ENCODE data around the gene SCGB1D2. TPM values are rescaled to one million over a fixed set of nuclear protein-coding genes. Genes with fewer than 3 reads are reported as not detected.

The SCGB1D2 gene
- total RNA-seq, 4 donors from 2014 or later = not detected

- no peaks in the 10 kb centered on the region for H3K4me1 ChIP-seq
- 69 to 76% methylated on average over 6 of the region's 6 CpGs for WGBS, 2 donors
- TF ChIP-seq POLR2A (IDR thresholded peaks at IDR 0.05) (no peak), EP300 (IDR thresholded peaks at IDR 0.05) (no peak)
- TF ChIP-seq, protein P1, sequence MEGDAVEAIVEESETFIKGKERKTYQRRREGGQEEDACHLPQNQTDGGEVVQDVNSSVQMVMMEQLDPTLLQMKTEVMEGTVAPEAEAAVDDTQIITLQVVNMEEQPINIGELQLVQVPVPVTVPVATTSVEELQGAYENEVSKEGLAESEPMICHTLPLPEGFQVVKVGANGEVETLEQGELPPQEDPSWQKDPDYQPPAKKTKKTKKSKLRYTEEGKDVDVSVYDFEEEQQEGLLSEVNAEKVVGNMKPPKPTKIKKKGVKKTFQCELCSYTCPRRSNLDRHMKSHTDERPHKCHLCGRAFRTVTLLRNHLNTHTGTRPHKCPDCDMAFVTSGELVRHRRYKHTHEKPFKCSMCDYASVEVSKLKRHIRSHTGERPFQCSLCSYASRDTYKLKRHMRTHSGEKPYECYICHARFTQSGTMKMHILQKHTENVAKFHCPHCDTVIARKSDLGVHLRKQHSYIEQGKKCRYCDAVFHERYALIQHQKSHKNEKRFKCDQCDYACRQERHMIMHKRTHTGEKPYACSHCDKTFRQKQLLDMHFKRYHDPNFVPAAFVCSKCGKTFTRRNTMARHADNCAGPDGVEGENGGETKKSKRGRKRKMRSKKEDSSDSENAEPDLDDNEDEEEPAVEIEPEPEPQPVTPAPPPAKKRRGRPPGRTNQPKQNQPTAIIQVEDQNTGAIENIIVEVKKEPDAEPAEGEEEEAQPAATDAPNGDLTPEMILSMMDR (IDR thresholded peaks at IDR 0.05) = no peak
- H3K36me3 ChIP-seq = no peaks in the 10 kb centered on the region
- DNase-seq (ENCODE audit: low spot score in 2 of 2) = no peak
- H3K27ac ChIP-seq = no peak overlapping the region
- H3K4me3 ChIP-seq = no peak overlapping the region
- no peaks in the 10 kb centered on the region for H3K27me3 ChIP-seq
- H3K9me3 ChIP-seq = no peaks in the 10 kb centered on the region
Observed at GRCh38 chr11:62260261-62260953, 18.4 kb downstream of the SCGB1D2 start.

DNA sequence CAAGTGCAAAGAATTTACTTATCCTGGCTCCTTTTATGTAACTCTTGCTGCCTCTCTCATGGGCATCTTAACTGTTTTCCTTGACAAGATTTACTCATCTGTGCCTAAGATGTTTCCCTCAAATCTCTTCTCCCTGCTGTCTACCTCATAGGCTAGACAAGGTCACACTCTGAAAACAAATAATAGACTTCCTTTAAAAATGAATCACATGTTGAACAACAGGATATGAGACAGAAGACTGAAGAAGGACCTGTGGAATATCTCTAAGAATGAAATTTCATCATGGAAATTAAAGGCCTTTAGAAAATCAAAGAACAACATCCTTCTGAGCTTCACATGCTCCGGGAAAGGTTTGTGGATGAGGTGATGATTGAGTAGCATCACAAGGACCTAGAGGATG lies 22.0 kb downstream of the SCGB1D2 start:
- H3K36me3 ChIP-seq = no peaks in the 10 kb centered on the region
- WGBS, 2 donors = 85% methylated on average over 1 of the region's 1 CpG

GRCh38 chr11:62266558-62266957 lies 24.5 kb downstream of the SCGB1D2 start:
- WGBS, 2 donors = 63 to 69% methylated on average over 4 of the region's 4 CpGs

More for the DNA sequence above, 22.0 kb downstream of the SCGB1D2 start:
- Histone ChIP-seq H3K4me3 (no peak overlapping the region), H3K9me3 (no peaks in the 10 kb centered on the region), H3K4me1 (no peaks in the 10 kb centered on the region), H3K27me3 (peaks cover 0 to 5% of the 10 kb centered on the region in 2 donors), H3K27ac (no peak overlapping the region)
- no peak for TF ChIP-seq POLR2A (IDR thresholded peaks at IDR 0.05)
- TF ChIP-seq EP300 (IDR thresholded peaks at IDR 0.05) = no peak
- TF ChIP-seq, protein P1 (IDR thresholded peaks at IDR 0.05) = no peak
- DNase-seq (ENCODE audit: low spot score in 2 of 2) = no peak

DNA sequence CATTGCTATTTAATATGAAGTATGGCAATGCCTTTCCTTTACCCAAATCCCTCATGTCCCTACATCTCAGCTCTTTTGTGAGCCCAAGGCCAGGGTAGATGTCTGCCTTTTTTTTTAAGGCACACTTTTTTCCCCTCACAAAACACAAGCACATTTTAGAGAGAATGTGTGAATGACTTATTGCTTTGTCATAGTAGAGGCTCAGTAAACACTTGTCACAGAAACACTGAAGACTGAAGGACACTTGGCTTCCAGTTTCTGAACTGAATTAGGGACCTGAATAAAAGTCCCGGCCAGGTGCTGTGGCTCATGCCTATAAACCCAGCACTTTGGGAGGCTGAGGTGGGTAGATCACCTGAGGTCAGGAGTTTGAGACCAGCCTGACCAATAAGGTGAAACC lies 25.0 kb downstream of the SCGB1D2 start:
- Histone ChIP-seq H3K27me3 (peaks cover 0 to 5% of the 10 kb centered on the region in 2 donors), H3K36me3 (no peaks in the 10 kb centered on the region), H3K9me3 (no peaks in the 10 kb centered on the region), H3K4me3 (no peak overlapping the region), H3K27ac (no peak overlapping the region), H3K4me1 (no peaks in the 10 kb centered on the region)
- DNase-seq (ENCODE audit: low spot score in 2 of 2) = no peak
- TF ChIP-seq POLR2A (IDR thresholded peaks at IDR 0.05) (no peak), EP300 (IDR thresholded peaks at IDR 0.05) (no peak)
- TF ChIP-seq, protein P1 (IDR thresholded peaks at IDR 0.05) = no peak
- WGBS, 2 donors = 81 to 83% methylated on average over 1 of the region's 1 CpG

More at GRCh38 chr11:62266558-62266957, 24.5 kb downstream of the SCGB1D2 start:
- TF ChIP-seq POLR2A (IDR thresholded peaks at IDR 0.05) (no peak), EP300 (IDR thresholded peaks at IDR 0.05) (no peak)
- TF ChIP-seq, protein P1 (IDR thresholded peaks at IDR 0.05) = no peak
- no peak for DNase-seq (ENCODE audit: low spot score in 2 of 2)
- no peaks in the 10 kb centered on the region for H3K36me3 ChIP-seq
- H3K27ac ChIP-seq = no peak overlapping the region
- peaks cover 0 to 5% of the 10 kb centered on the region in 2 donors for H3K27me3 ChIP-seq
- no peak overlapping the region for H3K4me3 ChIP-seq
- no peaks in the 10 kb centered on the region for H3K4me1 ChIP-seq
- H3K9me3 ChIP-seq = no peaks in the 10 kb centered on the region

GRCh38 chr11:62267576-62267975 lies 25.5 kb downstream of the SCGB1D2 start:
- H3K4me3 ChIP-seq = no peak overlapping the region
- no peaks in the 10 kb centered on the region for H3K4me1 ChIP-seq
- TF ChIP-seq POLR2A (IDR thresholded peaks at IDR 0.05) (no peak), EP300 (IDR thresholded peaks at IDR 0.05) (no peak)
- TF ChIP-seq, protein P1 (IDR thresholded peaks at IDR 0.05) = no peak
- peaks cover 0 to 5% of the 10 kb centered on the region in 2 donors for H3K27me3 ChIP-seq
- H3K36me3 ChIP-seq = no peaks in the 10 kb centered on the region
- DNase-seq (ENCODE audit: low spot score in 2 of 2) = no peak
- no peak overlapping the region for H3K27ac ChIP-seq
- H3K9me3 ChIP-seq = no peaks in the 10 kb centered on the region
- 75 to 76% methylated on average over 3 of the region's 3 CpGs for WGBS, 2 donors
